ENCODE results near the gene FMO1.
A peak's percentile ranks its signal among the peaks of the same experiment; 100 is the strongest.
"Not testable (repeated sequence)": the region's sequence is repeated elsewhere in the genome, so short reads cannot be mapped to it uniquely, and the experiment has no call there.

The FMO1 gene

GRCh38 chr1:171220581-171221054, 27.7 kb upstream of the FMO1 start:
- DNase-seq (ENCODE audit: insufficient read length, low spot score): no peak
- FAIRE-seq: no peak
- TF ChIP-seq, protein P1, sequence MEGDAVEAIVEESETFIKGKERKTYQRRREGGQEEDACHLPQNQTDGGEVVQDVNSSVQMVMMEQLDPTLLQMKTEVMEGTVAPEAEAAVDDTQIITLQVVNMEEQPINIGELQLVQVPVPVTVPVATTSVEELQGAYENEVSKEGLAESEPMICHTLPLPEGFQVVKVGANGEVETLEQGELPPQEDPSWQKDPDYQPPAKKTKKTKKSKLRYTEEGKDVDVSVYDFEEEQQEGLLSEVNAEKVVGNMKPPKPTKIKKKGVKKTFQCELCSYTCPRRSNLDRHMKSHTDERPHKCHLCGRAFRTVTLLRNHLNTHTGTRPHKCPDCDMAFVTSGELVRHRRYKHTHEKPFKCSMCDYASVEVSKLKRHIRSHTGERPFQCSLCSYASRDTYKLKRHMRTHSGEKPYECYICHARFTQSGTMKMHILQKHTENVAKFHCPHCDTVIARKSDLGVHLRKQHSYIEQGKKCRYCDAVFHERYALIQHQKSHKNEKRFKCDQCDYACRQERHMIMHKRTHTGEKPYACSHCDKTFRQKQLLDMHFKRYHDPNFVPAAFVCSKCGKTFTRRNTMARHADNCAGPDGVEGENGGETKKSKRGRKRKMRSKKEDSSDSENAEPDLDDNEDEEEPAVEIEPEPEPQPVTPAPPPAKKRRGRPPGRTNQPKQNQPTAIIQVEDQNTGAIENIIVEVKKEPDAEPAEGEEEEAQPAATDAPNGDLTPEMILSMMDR (IDR thresholded peaks at IDR 0.05; ENCODE audit: insufficient read depth, missing control alignments): no peak

DNA sequence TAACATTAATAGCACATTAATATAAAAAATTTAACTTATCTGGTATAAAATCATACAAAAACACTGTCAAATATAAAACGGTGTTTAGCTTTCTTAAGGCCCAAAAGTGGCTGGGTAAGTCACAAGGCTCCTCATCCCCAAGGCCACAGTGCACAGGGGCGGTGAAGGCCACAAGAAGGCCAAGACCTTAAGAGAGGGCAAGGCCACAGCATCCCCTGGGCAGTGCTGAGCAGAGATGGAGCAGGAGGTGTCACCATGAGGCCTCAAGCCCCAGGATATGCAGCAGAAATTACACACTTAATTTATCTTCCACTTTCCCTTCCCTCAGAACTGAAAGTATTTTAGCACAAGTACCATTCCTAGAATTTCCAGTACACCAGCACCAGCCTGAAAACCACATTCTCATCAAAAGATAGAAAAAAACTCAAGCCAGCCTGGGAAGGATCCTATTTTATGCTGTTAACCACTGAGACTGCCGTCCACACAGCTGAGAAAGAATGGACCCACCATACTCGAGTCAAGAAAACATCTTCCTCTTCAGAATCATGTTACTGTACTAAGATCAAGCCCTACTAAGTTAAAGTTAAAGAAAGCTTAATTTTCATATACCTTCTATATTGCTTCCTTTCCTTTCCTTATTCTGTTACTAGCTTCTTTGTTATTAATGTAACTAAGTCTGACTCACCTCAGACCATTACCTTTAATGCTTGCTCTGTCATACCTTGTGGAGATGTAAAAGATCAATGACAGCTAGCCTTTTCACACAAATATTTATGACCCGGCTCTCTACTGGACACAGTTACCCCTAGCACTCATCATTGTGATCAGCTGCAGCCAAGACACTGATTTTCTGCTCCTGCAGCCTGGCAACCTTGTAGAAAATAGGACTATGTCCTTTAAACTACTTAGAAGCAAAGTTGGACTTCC, 26.4 kb upstream of the FMO1 start:
- FAIRE-seq (no peak), DNase-seq (ENCODE audit: insufficient read length, low spot score) (no peak)
- TF ChIP-seq, protein P1 (IDR thresholded peaks at IDR 0.05; ENCODE audit: insufficient read depth, missing control alignments): no peak

GRCh38 chr1:171222936-171223335, 25.4 kb upstream of the FMO1 start:
- DNase-seq (ENCODE audit: insufficient read length, low spot score) (no peak), FAIRE-seq (no peak)
- TF ChIP-seq, protein P1 (IDR thresholded peaks at IDR 0.05; ENCODE audit: insufficient read depth, missing control alignments): no peak

DNA sequence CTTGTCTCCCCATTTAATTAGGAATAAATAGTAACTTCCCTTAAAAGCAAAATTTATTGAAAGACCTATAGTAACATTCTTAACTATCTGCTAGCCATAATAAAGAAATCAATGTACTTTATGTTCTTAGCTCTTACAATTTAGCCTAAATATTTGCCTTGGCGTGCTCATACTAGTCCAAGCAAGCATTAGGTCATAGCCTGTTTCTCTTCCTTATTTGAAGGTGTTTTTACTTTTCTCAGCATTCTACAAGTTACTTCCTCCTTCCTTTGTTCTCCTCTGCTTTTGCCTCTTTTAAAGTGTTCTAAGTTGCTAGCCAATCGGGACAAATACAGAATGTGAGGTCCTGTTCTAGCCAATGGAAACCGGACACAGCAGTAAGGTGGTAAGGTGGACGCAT, 24.0 kb upstream of the FMO1 start:
- not testable (repeated sequence) for DNase-seq (ENCODE audit: insufficient read length, low spot score)
- FAIRE-seq: peak; percentile 83

DNA sequence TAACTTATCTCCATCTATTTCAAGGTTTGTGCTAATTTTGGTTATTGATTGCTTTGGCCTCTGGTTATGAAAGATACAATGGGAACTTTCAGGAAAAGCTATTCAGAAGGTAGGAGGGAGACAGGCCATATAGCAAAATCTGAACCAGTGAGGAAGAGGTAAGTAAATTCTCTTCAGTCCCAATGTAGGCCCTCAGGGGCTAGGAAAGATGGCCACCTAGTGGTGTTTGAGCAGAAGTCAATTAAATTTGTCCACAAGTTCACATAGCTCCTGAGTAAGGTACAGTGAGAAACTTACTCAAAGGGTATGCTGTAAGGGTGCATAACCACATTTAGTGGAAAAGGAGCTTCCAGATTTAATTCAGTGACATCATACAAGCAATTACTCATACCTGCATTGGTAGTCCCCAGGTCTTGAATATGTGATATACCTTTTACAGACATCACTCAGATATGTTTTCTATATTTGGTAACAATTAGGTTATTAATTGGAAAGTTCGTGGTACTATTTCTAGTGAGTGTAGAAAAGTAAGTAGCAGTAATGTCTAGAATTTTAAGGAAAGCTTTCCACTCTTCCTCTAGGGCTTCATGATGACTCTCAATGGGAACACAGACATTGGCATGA, 21.4 kb upstream of the FMO1 start:
- TF ChIP-seq, protein P1 (IDR thresholded peaks at IDR 0.05; ENCODE audit: insufficient read depth, missing control alignments): peak; percentile 99
- DNase-seq (ENCODE audit: insufficient read length, low spot score) (peak; percentile 26), FAIRE-seq (peak; percentile 99)

DNA sequence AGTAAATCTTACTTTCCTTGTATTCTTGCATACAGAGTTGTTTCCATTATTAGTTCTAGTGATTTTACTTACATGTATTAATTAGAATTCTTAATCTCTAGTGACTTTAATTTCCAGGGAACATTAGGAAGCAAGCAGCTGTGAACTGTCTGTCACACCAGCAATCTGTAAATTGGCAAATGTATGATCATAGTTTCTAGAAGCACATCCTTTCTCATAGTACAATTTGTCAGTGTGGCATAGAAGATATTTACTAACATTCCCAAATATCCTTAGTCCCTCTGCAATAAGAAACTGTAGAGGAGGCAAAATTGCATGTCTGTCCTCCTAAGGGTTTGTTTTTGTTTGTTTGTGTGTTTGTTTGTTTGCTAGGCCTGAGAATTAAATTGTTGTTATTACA, 17.0 kb upstream of the FMO1 start:
- peak; percentile 77 for FAIRE-seq
- no peak for DNase-seq (ENCODE audit: insufficient read length, low spot score)
- TF ChIP-seq, protein P1 (IDR thresholded peaks at IDR 0.05; ENCODE audit: insufficient read depth, missing control alignments): no peak

- TF ChIP-seq, protein P1 (IDR thresholded peaks at IDR 0.05; ENCODE audit: insufficient read depth, missing control alignments): no peak
- DNase-seq (ENCODE audit: insufficient read length, low spot score) (no peak), FAIRE-seq (no peak)
Measured at GRCh38 chr1:171233183-171233582, 15.1 kb upstream of the FMO1 start.

- not testable (repeated sequence) for FAIRE-seq; DNase-seq (ENCODE audit: insufficient read length, low spot score)
Measured at GRCh38 chr1:171236231-171236630, 12.1 kb upstream of the FMO1 start.
